IPS-18a (cell line): ENCODE data around the gene BOK.
A peak's percentile ranks its signal among the peaks of the same experiment; 100 is the strongest.

Source experiments
- H3K27ac ChIP-seq: one replicate; pipeline ENCODE4 v1.5.1; 2013; ENCODE audit warnings: low read length
- H3K27me3 ChIP-seq: one replicate; pipeline ENCODE4 v1.6.1; 2013; ENCODE audit warnings: mild to moderate bottlenecking, low read length; ENCODE audit not compliant: control insufficient read depth, insufficient read depth
- H3K36me3 ChIP-seq: one replicate; pipeline ENCODE4 v1.6.1; 2013; ENCODE audit warnings: low read depth, low read length; ENCODE audit not compliant: control insufficient read depth
- H3K4me1 ChIP-seq: one replicate; pipeline ENCODE4 v1.6.1; 2013; ENCODE audit warnings: low read depth, low read length; ENCODE audit not compliant: control insufficient read depth
- H3K4me3 ChIP-seq: one replicate; pipeline ENCODE4 v1.5.1; 2013; ENCODE audit warnings: low read length
- H3K9ac ChIP-seq: one replicate; pipeline ENCODE4 v1.6.1; 2013; ENCODE audit warnings: mild to moderate bottlenecking, low read length, moderate library complexity
- H3K9me3 ChIP-seq: one replicate; pipeline ENCODE4 v1.6.1; 2013; ENCODE audit warnings: low read depth, low read length; ENCODE audit not compliant: control insufficient read depth

Gene BOK

GRCh38 chr2:241551998-241552737 lies 6.4 kb upstream of the BOK start:
- Histone ChIP-seq H3K9ac (no peak overlapping the region), H3K4me1 (no peaks in the 10 kb centered on the region), H3K36me3 (no peaks in the 10 kb centered on the region), H3K27ac (no peak overlapping the region), H3K9me3 (no peaks in the 10 kb centered on the region), H3K4me3 (no peak overlapping the region), H3K27me3 (no peaks in the 10 kb centered on the region)

- Histone ChIP-seq H3K9me3 (no peaks in the 10 kb centered on the region), H3K4me1 (no peaks in the 10 kb centered on the region), H3K36me3 (no peaks in the 10 kb centered on the region), H3K9ac (no peak overlapping the region), H3K27ac (no peak overlapping the region), H3K27me3 (peaks cover 6% of the 10 kb centered on the region), H3K4me3 (no peak overlapping the region)
These were observed 5.1 kb upstream of the BOK start for GRCh38 chr2:241553512-241553830.

- Histone ChIP-seq H3K4me3 (no peak overlapping the region), H3K4me1 (no peaks in the 10 kb centered on the region), H3K9me3 (no peaks in the 10 kb centered on the region), H3K27me3 (peaks cover 6% of the 10 kb centered on the region), H3K36me3 (no peaks in the 10 kb centered on the region), H3K27ac (no peak overlapping the region), H3K9ac (no peak overlapping the region)
These were observed 4.6 kb upstream of the BOK start for GRCh38 chr2:241553981-241554380.

- H3K4me1 ChIP-seq, result no peaks in the 10 kb centered on the region
- no peak overlapping the region for H3K27ac ChIP-seq
- no peak overlapping the region for H3K4me3 ChIP-seq
- no peak overlapping the region for H3K9ac ChIP-seq
- H3K27me3 ChIP-seq, result peaks cover 6% of the 10 kb centered on the region
- H3K9me3 ChIP-seq, result no peaks in the 10 kb centered on the region
- no peaks in the 10 kb centered on the region for H3K36me3 ChIP-seq
These were observed 3.8 kb upstream of the BOK start for GRCh38 chr2:241554610-241555322.

- Histone ChIP-seq H3K27ac (no peak overlapping the region), H3K9me3 (no peaks in the 10 kb centered on the region), H3K9ac (no peak overlapping the region), H3K36me3 (no peaks in the 10 kb centered on the region), H3K27me3 (peaks cover 6% of the 10 kb centered on the region), H3K4me3 (no peak overlapping the region), H3K4me1 (peaks cover 3% of the 10 kb centered on the region)
These were observed 2.8 kb upstream of the BOK start for GRCh38 chr2:241555711-241556110.

- H3K4me1 ChIP-seq, result peaks cover 3% of the 10 kb centered on the region
- H3K9ac ChIP-seq, result no peak overlapping the region
- no peaks in the 10 kb centered on the region for H3K9me3 ChIP-seq
- H3K36me3 ChIP-seq, result no peaks in the 10 kb centered on the region
- peaks cover 6% of the 10 kb centered on the region for H3K27me3 ChIP-seq
- no peak overlapping the region for H3K4me3 ChIP-seq
- H3K27ac ChIP-seq, result no peak overlapping the region
These were observed 1.8 kb upstream of the BOK start for GRCh38 chr2:241556746-241557145.

- no peak overlapping the region for H3K27ac ChIP-seq
- H3K27me3 ChIP-seq, result peaks cover 6% of the 10 kb centered on the region
- H3K9ac ChIP-seq, result peak overlapping the region; percentile 45
- no peaks in the 10 kb centered on the region for H3K9me3 ChIP-seq
- H3K4me1 ChIP-seq, result peaks cover 3% of the 10 kb centered on the region
- no peaks in the 10 kb centered on the region for H3K36me3 ChIP-seq
- peak overlapping the region; percentile 75 for H3K4me3 ChIP-seq
These were observed 997 bp downstream of the BOK start for GRCh38 chr2:241559323-241560161.

- H3K4me3 ChIP-seq, result peak overlapping the region; percentile 75
These were observed 1.8 kb downstream of the BOK start for GRCh38 chr2:241560162-241560882.

GRCh38 chr2:241560883-241561474 lies 2.4 kb downstream of the BOK start:
- no peaks in the 10 kb centered on the region for H3K9me3 ChIP-seq
- H3K36me3 ChIP-seq, result no peaks in the 10 kb centered on the region
- no peak overlapping the region for H3K4me3 ChIP-seq
- H3K4me1 ChIP-seq, result peaks cover 3% of the 10 kb centered on the region
- no peak overlapping the region for H3K9ac ChIP-seq
- no peak overlapping the region for H3K27ac ChIP-seq
- peaks cover 6% of the 10 kb centered on the region for H3K27me3 ChIP-seq

More at GRCh38 chr2:241560162-241560882, 1.8 kb downstream of the BOK start:
- Histone ChIP-seq H3K27ac (no peak overlapping the region), H3K9me3 (no peaks in the 10 kb centered on the region), H3K36me3 (no peaks in the 10 kb centered on the region), H3K4me1 (peaks cover 3% of the 10 kb centered on the region), H3K27me3 (peaks cover 6% of the 10 kb centered on the region), H3K9ac (no peak overlapping the region)

- H3K9ac ChIP-seq, result no peak overlapping the region
- H3K27me3 ChIP-seq, result peaks cover 6% of the 10 kb centered on the region
- H3K4me1 ChIP-seq, result peaks cover 3% of the 10 kb centered on the region
- no peak overlapping the region for H3K4me3 ChIP-seq
- H3K9me3 ChIP-seq, result no peaks in the 10 kb centered on the region
- H3K27ac ChIP-seq, result no peak overlapping the region
- no peaks in the 10 kb centered on the region for H3K36me3 ChIP-seq
These were observed 3.3 kb downstream of the BOK start for GRCh38 chr2:241561832-241562231.
